ENCODE results near the gene STRIP2.

Gene STRIP2

DNA sequence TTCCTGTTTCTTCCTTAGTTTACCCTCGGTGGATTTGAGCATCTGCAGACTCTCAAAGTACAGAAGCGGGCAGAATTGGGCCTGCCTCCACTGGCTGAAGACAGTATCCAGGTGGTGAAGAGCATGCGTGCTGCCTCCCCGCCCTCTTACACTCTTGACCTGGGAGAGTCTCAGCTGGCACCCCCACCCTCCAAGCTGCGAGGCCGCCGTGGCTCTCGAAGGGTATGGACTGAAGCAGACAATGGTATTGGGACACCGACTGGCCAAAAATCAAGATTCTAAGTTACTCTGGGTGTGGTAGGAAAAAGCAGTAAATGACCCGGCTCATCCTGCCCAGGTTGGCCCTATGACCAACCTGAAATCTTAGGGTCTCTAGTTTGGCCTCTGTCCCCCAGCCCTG is 22.2 kb downstream of the STRIP2 start:
- no peak for TF ChIP-seq CTCF (IDR thresholded peaks at IDR 0.05; ENCODE audit: borderline replicate concordance, insufficient read depth, low read depth, low read length)
- H3K4me3 ChIP-seq (ENCODE audit: low read depth, low read length) = no peak overlapping the region

DNA sequence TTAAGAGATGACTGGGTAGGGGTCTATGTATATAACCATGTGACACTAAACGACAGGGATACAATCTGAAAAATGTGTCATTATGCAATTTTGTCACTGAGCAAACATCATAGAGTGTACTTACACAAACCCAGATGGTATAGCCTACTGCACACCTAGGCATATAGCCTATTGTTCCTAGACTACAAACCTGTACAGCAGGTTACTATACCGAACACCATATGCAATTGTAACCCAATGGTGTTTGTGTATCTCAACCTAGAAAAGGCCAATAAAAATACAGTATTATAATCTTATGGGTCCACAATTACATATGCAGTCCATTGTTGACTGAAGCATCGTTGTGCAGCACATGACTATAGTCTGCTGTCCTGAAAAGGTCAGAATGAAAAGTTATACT is 22.9 kb downstream of the STRIP2 start:
- no peak for TF ChIP-seq CTCF (IDR thresholded peaks at IDR 0.05; ENCODE audit: borderline replicate concordance, insufficient read depth, low read depth, low read length)

DNA sequence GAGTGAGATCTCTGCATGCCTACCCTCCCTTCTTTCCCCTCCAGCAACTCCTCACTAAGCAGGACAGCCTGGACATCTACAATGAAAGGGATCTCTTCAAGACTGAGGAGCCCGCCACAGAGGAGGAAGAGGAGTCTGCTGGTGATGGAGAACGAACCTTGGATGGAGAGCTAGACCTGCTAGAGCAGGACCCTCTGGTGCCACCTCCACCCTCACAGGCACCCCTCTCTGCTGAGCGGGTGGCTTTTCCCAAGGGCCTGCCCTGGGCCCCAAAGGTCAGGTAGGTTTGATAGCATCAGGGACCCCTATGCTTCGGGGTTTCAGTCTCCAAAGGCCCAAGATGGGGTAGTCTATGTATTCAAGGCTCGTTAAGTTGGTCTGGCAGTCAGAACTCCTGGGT is 23.9 kb downstream of the STRIP2 start:
- TF ChIP-seq CTCF (IDR thresholded peaks at IDR 0.05; ENCODE audit: borderline replicate concordance, insufficient read depth, low read depth, low read length) = no peak
- H3K4me3 ChIP-seq (ENCODE audit: low read depth, low read length) = no peak overlapping the region

More for the DNA sequence above, 22.9 kb downstream of the STRIP2 start:
- H3K4me3 ChIP-seq (ENCODE audit: low read depth, low read length) = no peak overlapping the region

GRCh38 chr7:129461809-129462208 is 27.6 kb downstream of the STRIP2 start:
- H3K4me3 ChIP-seq (ENCODE audit: low read depth, low read length) = no peak overlapping the region
- no peak for TF ChIP-seq CTCF (IDR thresholded peaks at IDR 0.05; ENCODE audit: borderline replicate concordance, insufficient read depth, low read depth, low read length)

DNA sequence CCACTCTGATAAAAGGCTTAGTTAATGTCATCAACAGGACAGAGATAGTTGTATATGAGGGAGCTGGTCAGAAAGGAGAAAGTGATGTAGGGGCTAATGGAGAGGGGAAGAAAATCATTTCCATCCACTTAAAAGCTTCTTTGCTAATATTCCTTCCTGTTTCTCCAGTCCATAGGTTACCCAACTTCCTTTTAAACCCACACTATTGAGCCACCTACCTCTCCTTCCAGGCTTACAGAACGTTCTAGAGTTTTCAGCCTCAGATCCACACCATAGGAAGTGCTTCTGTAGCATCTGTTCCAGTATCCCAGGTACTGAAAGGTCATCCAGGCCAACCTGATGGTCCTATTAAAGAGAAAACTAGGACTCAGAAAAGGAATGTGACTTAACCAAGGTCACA is 28.2 kb downstream of the STRIP2 start:
- H3K4me3 ChIP-seq (ENCODE audit: low read depth, low read length) = no peak overlapping the region
- TF ChIP-seq CTCF (IDR thresholded peaks at IDR 0.05; ENCODE audit: borderline replicate concordance, insufficient read depth, low read depth, low read length) = no peak

DNA sequence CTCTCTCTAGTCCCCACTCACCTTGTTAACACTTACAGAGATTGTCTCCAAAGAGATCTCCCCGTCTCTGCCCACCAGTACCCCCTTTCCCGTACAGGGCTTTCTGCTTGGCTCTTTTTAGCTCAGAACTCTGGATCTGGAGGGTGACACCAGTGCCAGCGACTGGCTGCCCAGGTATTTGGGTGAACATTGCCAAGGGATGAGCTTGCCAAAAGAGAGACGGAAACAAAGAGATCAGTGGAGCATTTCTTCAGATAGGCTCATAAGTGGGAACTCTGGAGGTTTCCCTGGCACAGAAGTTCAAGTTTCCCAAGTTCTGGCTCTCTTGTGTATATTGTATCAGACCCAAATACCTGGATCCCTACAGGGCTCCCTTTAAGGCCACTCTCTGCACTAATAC is 30.0 kb downstream of the STRIP2 start:
- H3K4me3 ChIP-seq (ENCODE audit: low read depth, low read length) = no peak overlapping the region
- no peak for TF ChIP-seq CTCF (IDR thresholded peaks at IDR 0.05; ENCODE audit: borderline replicate concordance, insufficient read depth, low read depth, low read length)

DNA sequence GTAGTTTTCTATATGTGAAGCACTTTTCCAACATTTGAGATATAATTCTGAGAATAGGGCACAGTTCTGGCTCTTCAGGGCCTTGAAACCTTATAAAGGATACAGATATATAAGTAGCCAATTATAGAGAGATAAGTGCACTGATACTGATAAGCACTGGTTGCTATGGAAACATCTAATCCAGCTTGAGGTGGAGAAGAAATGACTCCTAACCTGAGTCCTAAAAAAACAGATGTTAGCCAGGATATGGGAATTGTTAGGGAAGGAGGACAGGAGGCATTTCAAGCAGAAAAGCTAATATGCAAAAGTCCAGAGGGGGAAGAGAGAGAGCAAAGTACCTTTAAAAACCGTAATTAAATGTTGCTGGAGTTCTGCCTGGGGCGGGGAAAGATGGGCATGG is 30.8 kb downstream of the STRIP2 start:
- no peak for TF ChIP-seq CTCF (IDR thresholded peaks at IDR 0.05; ENCODE audit: borderline replicate concordance, insufficient read depth, low read depth, low read length)
- no peak overlapping the region for H3K4me3 ChIP-seq (ENCODE audit: low read depth, low read length)

Measured in GM12875 (cell line).